SHP77 treated with DMSO at 0.1 percent for 48 hours (cell line): ENCODE data around the gene COLEC11.
"Not testable (repeated sequence)": the region's sequence is repeated elsewhere in the genome, so short reads cannot be mapped to it uniquely, and the experiment has no call there.

Experiments used
- DNase-seq: peaks from one replicate; lab custom pipeline; 2025; lab: John Stamatoyannopoulos, UW

COLEC11 gene

DNA sequence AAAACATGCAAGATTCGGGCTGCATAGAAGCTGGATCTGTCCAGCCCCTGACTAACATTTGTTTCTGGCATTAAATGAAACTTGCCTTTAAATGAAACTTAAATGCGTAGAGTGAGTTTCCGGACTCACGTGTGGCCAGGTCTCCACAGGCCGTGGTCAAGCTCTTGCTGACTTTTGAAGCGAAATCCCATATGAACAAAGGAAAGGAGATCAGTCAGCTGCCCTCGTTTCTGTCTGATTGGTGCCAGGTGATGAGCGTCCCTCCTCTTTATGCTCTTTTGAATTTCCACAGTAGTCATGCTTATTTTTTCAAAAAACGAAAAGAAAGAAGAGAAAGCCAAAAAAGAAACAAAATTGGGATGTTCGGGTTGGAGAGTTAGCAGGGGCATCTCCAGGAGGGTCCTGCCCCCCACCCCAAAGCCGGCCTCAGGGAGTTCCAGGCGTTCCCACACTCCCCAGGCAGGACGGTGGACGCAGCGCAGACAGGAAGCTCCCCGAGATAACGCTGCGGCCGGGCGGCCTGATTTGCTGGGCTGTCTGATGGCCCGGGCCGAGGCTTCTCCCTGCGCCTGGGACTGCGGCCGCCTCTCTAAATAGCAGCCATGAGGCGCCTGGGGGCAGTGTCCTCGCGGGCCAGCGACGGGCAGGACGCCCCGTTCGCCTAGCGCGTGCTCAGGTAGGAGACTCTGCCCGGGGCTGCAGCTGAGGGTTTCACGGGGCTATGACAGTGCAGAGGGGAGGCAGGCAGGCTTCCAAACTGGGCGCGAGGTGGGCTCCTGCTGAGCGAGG is at the start of gene COLEC11:
Gene COLEC11 (plus strand): TSS at position 620 of the 789 bp plus-strand sequence. CDS start 9,229 bp downstream, outside the sequence.
- no peak for DNase-seq

- DNase-seq, result no peak
Measured at GRCh38 chr2:3545788-3546478, 49.0 kb upstream of the COLEC11 start.

DNA sequence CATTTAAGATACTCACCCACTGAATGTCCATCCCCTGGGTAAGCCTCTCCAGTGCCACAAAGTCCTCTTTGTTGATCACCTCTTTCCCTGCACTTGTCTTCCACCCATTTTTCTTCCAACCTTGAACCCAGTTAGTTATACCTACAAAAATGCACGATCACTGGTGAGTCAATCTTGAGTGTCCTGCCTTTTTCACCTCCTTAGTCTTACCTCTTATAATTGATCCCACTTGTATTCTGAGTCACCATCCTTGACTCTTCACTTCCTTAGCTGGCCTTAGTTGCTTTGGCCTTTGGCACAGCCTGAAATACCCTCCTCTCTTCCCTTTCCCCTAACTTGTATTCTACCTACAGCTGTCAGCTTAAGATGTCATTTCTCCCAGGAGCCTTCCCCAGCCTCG is 47.0 kb upstream of the COLEC11 start:
- no peak for DNase-seq

DNA sequence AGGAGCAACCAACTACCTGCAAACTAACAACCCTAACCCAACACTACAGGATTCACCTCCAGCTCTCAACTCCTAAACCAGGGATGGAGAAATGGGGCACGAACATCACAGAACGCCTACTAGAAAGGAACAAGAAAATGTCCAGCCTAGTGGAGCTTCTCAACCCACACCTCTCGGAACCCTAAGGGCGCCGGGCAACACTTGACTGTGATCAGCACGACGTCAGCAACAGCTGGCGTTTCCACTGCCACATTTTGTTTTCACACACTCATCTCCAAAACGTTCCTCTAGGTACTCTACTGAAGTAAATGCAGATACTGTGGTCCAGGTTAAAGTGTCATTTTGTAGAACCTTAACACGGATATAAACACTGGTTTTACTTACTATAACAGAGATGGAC is 41.0 kb upstream of the COLEC11 start:
- DNase-seq, result no peak

DNA sequence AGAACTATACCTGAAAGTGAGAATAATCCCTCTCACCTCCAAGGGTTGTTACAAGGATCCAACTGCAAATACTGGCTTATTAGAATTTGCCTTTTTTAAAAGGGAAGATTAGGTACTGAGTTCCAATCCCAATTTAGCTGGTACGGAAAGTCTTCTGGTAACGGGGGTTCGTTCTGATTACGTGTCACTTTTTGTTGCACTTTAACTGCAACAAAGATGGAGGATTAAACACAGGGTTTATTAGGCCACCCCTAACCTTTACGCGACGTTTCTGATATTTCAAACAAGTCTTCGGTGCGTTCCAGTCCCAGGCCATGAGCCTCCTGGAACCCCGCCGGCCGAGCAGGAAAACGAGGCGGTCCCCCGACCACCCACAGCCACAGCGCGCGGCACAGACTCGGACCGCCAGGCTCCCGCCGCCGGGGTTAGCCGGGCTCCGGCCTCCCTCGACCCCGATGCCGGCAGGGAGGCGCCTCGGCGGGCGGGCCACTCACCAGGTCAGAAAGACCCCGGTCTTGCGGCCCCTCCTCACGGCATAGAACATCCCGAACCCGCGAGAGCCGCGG is 37.2 kb upstream of the COLEC11 start:
- no peak for DNase-seq

DNA sequence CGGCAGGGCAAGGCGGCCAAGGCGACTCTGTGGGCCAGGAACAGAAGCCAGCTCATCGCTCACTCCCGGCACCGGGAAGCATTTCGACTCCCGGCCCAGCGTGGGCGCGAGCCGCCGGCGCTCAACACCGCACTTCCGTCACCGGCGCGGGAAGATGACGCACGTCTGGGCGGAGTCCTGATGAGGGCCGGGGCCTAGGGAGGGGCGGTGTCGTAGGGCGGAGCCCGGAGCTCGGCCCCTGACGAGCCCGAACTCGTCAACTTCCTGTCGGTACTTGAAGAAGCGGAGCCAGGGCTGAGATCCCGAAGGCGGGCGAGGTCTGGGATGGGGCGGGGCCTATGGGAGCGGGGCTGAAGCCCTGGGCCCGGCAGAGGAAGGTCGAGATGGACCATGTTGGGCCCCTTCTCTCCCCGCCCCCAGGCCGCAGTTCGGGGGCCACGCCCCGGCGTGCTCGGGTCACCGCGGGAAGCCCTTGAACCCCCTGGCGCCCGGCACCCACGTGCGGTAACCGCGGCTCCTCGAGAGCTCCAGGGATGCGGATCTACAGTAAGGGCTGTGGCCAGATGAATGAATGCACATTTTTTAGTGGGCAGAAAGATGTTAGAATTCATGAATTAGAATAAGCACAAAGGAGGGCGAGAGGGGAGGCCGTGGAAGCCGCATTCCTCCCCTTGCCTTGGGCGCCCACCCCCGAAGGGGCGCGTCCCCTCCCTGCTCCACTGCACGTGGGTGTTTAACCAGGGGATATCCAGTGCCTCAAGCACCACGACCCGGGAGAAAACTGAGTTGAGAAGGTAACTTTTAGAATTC is 36.5 kb upstream of the COLEC11 start, which contains the start of gene RNASEH1:
Gene RNASEH1 (minus strand): TSS at position 129 of the 810 bp plus-strand sequence. CDS start 73 bp downstream, at position 56.
- peak; percentile 99 for DNase-seq

- DNase-seq, result no peak
Measured at GRCh38 chr2:3563521-3563976, 31.4 kb upstream of the COLEC11 start.

DNA sequence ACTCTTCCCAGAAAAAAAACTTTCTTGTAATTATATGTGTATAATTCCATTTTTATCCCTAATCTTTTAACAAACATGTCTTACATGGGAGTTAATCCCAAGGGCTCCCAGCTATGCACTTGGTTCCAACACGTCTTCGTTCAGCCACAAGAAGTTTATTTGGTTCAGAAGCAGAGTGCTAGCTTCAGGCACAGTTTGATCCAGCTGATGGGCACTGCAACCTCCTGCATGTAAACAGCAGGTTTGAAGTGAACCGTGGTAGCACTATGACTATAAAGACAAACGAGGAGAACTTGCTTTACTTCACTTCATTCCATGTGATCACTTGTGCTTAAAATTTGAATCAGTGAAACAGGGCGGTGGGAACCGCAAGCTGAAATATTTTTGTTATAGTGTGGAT is 29.8 kb upstream of the COLEC11 start:
- no peak for DNase-seq

DNA sequence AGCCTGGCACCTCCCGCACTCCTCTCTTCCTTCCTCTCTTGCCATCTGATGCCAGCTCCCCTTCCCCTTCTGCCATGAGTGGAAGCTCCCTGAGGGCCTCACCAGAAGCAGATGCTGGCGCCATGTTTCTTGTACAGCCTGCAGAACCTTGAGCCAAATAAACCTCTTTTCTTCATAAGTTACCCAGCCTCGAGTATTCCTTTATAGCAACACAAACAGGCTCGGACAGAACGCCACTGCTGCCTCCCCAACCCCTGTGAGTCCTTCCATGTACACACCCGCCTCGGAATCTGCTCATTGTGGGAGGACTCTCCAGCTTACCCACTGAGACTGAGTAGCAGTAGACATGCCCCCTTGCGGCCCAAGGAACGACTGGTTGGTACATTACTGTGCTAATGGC is 28.1 kb upstream of the COLEC11 start:
- no peak for DNase-seq

DNA sequence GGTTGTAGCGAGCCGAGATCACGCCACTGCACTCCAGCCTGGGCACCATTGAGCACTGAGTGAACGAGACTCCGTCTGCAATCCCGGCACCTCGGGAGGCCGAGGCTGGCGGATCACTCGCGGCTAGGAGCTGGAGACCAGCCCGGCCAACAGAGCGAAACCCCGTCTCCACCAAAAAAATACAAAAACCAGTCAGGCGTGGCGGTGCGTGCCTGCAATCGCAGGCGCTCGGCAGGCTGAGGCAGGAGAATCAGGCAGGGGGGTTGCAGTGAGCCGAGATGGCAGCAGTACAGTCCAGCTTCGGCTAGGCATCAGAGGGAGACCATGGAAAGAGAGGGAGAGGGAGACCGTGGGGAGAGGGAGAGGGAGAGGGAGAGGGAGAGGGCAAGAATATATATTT is 25.3 kb upstream of the COLEC11 start:
- not testable (repeated sequence) for DNase-seq

GRCh38 chr2:3571284-3571683 is 23.6 kb upstream of the COLEC11 start:
- DNase-seq, result no peak

GRCh38 chr2:3572620-3573019 is 22.3 kb upstream of the COLEC11 start:
- DNase-seq, result no peak

DNA sequence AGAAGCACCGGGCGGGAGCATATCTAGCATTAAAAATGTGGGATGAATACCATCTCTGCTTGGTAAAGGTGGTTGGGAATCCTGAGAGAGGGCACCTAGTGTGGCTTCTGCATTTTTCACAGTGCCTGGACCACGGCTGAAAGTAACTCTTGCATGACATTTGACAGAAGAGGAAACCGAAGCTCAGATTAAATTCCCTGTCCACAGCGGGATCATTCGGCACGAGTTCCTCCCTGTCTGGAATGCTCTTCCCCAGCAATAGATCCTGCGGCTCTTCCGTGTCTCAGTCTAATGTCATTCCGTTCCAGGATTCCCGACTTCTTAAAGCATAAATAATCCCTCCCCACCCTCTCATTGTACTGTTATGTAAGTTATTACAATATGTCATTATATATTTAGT is 20.8 kb upstream of the COLEC11 start:
- DNase-seq, result no peak

DNA sequence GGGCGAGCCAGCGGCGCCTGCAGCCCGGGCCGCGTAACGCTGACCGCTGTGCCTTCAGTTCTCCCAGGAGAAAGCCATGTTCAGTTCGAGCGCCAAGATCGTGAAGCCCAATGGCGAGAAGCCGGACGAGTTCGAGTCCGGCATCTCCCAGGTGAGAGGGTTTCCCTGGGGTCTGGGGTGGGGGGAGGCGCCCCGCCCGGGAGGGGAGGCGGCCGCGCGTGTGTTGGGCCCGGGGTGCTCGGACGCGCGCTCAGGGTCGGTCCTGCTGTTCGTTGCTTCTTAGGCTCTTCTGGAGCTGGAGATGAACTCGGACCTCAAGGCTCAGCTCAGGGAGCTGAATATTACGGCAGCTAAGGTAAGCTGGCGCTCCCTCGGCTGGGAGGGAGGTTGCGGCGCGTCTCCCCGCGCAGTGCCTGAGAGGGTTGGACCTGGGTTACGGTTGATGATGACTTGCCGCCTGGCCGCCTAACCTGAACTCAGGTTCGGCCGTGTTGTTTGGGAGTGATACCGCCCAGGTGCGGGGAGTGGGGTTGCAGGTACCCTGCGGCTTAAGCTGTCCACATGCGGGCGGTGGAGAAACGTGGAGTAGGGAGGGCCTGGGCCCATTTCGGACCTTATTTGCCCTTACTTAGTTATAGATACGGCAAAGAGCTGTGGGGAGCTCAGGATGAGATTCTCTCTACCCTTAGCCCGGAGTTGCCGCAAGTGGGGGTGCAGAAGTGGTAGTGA is 19.2 kb upstream of the COLEC11 start:
- DNase-seq, result no peak

DNA sequence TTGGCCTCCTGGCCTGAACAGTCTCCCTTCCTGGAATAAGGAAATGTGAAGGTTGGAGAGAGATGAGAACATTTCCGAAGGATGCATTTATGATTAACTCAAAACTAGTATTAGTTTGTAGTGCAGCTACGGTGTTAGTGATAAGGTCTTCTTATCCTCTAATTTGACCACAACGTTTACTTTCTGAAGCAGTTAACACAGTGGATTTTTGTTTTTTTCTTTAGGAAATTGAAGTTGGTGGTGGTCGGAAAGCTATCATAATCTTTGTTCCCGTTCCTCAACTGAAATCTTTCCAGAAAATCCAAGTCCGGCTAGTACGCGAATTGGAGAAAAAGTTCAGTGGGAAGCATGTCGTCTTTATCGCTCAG is 18.7 kb upstream of the COLEC11 start:
- DNase-seq, result not testable (repeated sequence)

GRCh38 chr2:3578987-3579386 is 15.9 kb upstream of the COLEC11 start:
- no peak for DNase-seq

DNA sequence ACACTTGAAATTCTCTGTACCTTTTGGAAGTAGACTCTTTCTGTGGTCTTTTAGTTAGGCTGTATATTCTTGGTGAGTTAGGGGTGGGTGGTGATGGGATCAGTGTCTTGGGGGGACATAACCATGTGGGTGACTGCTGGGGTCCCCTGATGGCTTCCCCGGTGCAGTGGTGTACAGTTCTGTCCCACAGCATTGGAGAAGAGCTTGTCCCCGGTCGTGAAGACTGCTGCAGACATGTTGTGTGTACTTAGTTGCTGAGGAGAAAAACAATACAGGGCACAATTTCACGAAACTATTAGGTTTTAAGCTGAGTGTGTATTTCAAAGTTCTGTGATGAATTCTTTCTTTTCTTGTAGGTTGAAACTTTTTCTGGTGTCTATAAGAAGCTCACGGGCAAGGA is 14.5 kb upstream of the COLEC11 start:
- no peak for DNase-seq

GRCh38 chr2:3581367-3582262 is 13.3 kb upstream of the COLEC11 start:
- no peak for DNase-seq

- no peak for DNase-seq
Measured at GRCh38 chr2:3584076-3584475, 10.8 kb upstream of the COLEC11 start.

DNA sequence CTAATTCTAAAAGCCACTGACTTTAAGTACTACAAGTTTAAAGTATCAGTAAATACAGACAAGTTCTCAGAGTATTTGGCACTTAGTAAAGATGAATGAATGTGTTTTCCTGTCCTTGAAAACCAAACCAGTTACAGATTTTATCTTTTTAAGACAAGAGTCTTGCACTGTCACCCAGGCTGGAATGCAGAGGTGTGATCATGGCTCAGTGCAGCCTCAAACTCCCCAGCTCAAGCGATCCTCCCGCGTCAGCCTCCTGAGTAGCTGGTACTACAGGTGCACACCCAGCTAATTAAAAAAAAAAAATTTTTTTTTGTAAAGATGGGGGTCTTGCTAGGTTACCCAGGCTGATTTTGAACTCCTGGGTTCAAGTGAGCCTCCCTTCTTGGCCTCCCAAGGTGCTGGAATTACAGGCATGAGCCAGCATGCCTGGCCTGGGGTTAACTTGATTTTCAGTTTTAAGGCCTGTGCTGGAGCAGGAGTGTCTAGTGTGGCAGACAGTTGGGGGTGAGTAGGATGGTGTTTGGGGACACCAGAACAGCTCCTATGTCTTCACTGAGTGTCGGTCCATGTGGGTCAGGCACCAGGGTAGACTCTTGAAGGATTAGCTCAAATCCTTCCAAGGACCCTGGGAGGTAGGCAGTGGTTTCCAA is 10.2 kb upstream of the COLEC11 start:
- no peak for DNase-seq
